Trophoblast cell (in vitro differentiated cells and primary cell): ENCODE results near the gene S100PBP.

Source experiments
- DNase-seq, 2 donors: peaks; one replicate each; pipeline ENCODE4 v3.0.0-alpha.2; 2016
- H2AFZ ChIP-seq: 2 replicates; pipeline ENCODE4 v1.6.1; 2013; ENCODE audit warnings: low read length, moderate library complexity, mild to moderate bottlenecking; ENCODE audit not compliant: insufficient read depth, poor library complexity
- H2AK5ac ChIP-seq: 2 replicates; pipeline ENCODE4 v1.6.1; 2013; ENCODE audit warnings: mild to moderate bottlenecking, low read length
- H2BK120ac ChIP-seq: 2 replicates; pipeline ENCODE4 v1.6.1; 2013; ENCODE audit warnings: low read length, mild to moderate bottlenecking, moderate library complexity; ENCODE audit not compliant: insufficient read depth, poor library complexity
- H2BK12ac ChIP-seq: 2 replicates; pipeline ENCODE4 v1.6.1; 2013; ENCODE audit warnings: mild to moderate bottlenecking, low read length, moderate library complexity
- H2BK5ac ChIP-seq: 2 replicates; pipeline ENCODE4 v1.6.1; 2013; ENCODE audit warnings: low read length, low read depth, moderate library complexity, mild to moderate bottlenecking; ENCODE audit not compliant: poor library complexity
- H3K14ac ChIP-seq: 2 replicates; pipeline ENCODE4 v1.6.1; 2013; ENCODE audit warnings: mild to moderate bottlenecking, low read length
- H3K18ac ChIP-seq: 2 replicates; pipeline ENCODE4 v1.6.1; 2013; ENCODE audit warnings: mild to moderate bottlenecking, low read length
- H3K23ac ChIP-seq: 2 replicates; pipeline ENCODE4 v1.6.1; 2013; ENCODE audit warnings: low read length
- H3K27ac ChIP-seq: 2 replicates; pipeline ENCODE4 v1.5.1; 2013; ENCODE audit warnings: low read depth, mild to moderate bottlenecking, inconsistent platforms, low read length, moderate library complexity
- H3K27me3 ChIP-seq: 2 replicates; pipeline ENCODE4 v1.6.1; 2013; ENCODE audit warnings: inconsistent platforms, mild to moderate bottlenecking, low read length, moderate library complexity; ENCODE audit not compliant: insufficient read depth
- H3K36me3 ChIP-seq, 2 experiments: 1 replicate in 1 of 2; 2 replicates in 1 of 2; pipeline ENCODE4 v1.6.1; 2013; ENCODE audit warnings: low read length in 2 of 2, mild to moderate bottlenecking in 2 of 2, moderate library complexity in 1 of 2; ENCODE audit not compliant: insufficient read depth in 2 of 2, control insufficient read depth in 1 of 2
- H3K4ac ChIP-seq: 2 replicates; pipeline ENCODE4 v1.6.1; 2013; ENCODE audit warnings: low read depth, mild to moderate bottlenecking, low read length, moderate library complexity
- H3K4me1 ChIP-seq, 2 experiments: 1 replicate in 1 of 2; 2 replicates in 1 of 2; pipeline ENCODE4 v1.6.1; 2013; ENCODE audit warnings: low read length in 2 of 2, mild to moderate bottlenecking in 2 of 2, moderate library complexity in 1 of 2; ENCODE audit not compliant: insufficient read depth in 2 of 2, control insufficient read depth in 1 of 2
- H3K4me2 ChIP-seq: 2 replicates; pipeline ENCODE4 v1.6.1; 2013; ENCODE audit warnings: inconsistent platforms, mild to moderate bottlenecking, low read length, moderate library complexity
- H3K4me3 ChIP-seq: 2 replicates; pipeline ENCODE4 v1.5.1; 2013; ENCODE audit warnings: mild to moderate bottlenecking, low read depth, low read length, inconsistent platforms
- H3K79me1 ChIP-seq: one replicate; pipeline ENCODE4 v1.6.1; 2013; ENCODE audit warnings: low read length
- H3K79me2 ChIP-seq: 2 replicates; pipeline ENCODE4 v1.6.1; 2013; ENCODE audit warnings: low read length, mild to moderate bottlenecking; ENCODE audit not compliant: control insufficient read depth, insufficient read depth, poor library complexity
- H3K9ac ChIP-seq: 2 replicates; pipeline ENCODE4 v1.6.1; 2013; ENCODE audit warnings: mild to moderate bottlenecking, low read length
- H3K9me3 ChIP-seq: 2 replicates; pipeline ENCODE4 v1.6.1; 2013; ENCODE audit warnings: low read depth, mild to moderate bottlenecking, control low read depth, inconsistent platforms, low read length; ENCODE audit not compliant: insufficient read depth
- H4K12ac ChIP-seq: 2 replicates; pipeline ENCODE4 v1.6.1; 2013; ENCODE audit warnings: low read depth, mild to moderate bottlenecking, low read length, moderate library complexity
- H4K8ac ChIP-seq: 2 replicates; pipeline ENCODE4 v1.6.1; 2013; ENCODE audit warnings: low read depth, mild to moderate bottlenecking, low read length, moderate library complexity
- H4K91ac ChIP-seq: one replicate; pipeline ENCODE4 v1.6.1; 2013; ENCODE audit warnings: low read depth, mild to moderate bottlenecking, low read length, moderate library complexity
- WGBS: extraction: QIAGEN DNeasy Blood & Tissue Kit; methylation state at CpG from one replicate; pipeline ENCODE4 v1.1.7; 2013; ENCODE audit warnings: missing lambda C conversion rate; ENCODE audit not compliant: insufficient read length, insufficient coverage; ENCODE audit errors: extremely low coverage; 5-methylcytosine and 5-hydroxymethylcytosine counted together

Gene S100PBP

GRCh38 chr1:32898056-32898455 lies 80.6 kb downstream of the S100PBP start:
- H3K4me1 ChIP-seq = peaks cover 36 to 54% of the 10 kb centered on the region in 2 experiments
- peaks cover 27 to 28% of the 10 kb centered on the region in 2 experiments for H3K36me3 ChIP-seq
- H4K91ac ChIP-seq = no peak overlapping the region
- H2BK120ac ChIP-seq = no peak overlapping the region
- no peak overlapping the region for H3K4me2 ChIP-seq
- H2BK12ac ChIP-seq = no peak overlapping the region
- peaks cover 15% of the 10 kb centered on the region for H3K79me2 ChIP-seq
- H2AFZ ChIP-seq = no peak overlapping the region
- H3K14ac ChIP-seq = no peak overlapping the region
- H3K27ac ChIP-seq = no peak overlapping the region
- H3K23ac ChIP-seq = no peak overlapping the region
- no peaks in the 10 kb centered on the region for H3K27me3 ChIP-seq
- no peak overlapping the region for H2BK5ac ChIP-seq
- no peak for DNase-seq
- no peak overlapping the region for H3K4ac ChIP-seq
- no CpG with 5 or more reads among the region's 9 CpGs for WGBS
- H4K12ac ChIP-seq = no peak overlapping the region
- H3K18ac ChIP-seq = no peak overlapping the region
- H3K9me3 ChIP-seq = peaks cover 3% of the 10 kb centered on the region
- no peak overlapping the region for H3K4me3 ChIP-seq
- H2AK5ac ChIP-seq = no peak overlapping the region
- H3K79me1 ChIP-seq = peaks cover 28% of the 10 kb centered on the region
- no peak overlapping the region for H3K9ac ChIP-seq
- H4K8ac ChIP-seq = no peak overlapping the region

GRCh38 chr1:32898958-32899357 lies 81.5 kb downstream of the S100PBP start:
- Histone ChIP-seq H3K4me3 (no peak overlapping the region), H4K8ac (no peak overlapping the region), H3K4ac (no peak overlapping the region), H3K14ac (no peak overlapping the region), H3K4me1 (peaks cover 36 to 50% of the 10 kb centered on the region in 2 experiments), H4K91ac (no peak overlapping the region), H2AK5ac (no peak overlapping the region), H3K4me2 (no peak overlapping the region), H3K36me3 (peaks cover 27 to 28% of the 10 kb centered on the region in 2 experiments), H3K9me3 (peaks cover 3% of the 10 kb centered on the region), H4K12ac (no peak overlapping the region), H2BK5ac (no peak overlapping the region), H3K9ac (no peak overlapping the region), H3K79me2 (peaks cover 15% of the 10 kb centered on the region), H3K27ac (no peak overlapping the region), H2BK120ac (no peak overlapping the region), H2BK12ac (no peak overlapping the region), H3K23ac (no peak overlapping the region), H3K79me1 (peaks cover 21% of the 10 kb centered on the region), H2AFZ (no peak overlapping the region), H3K27me3 (no peaks in the 10 kb centered on the region), H3K18ac (no peak overlapping the region)
- WGBS = no CpG with 5 or more reads among the region's 3 CpGs
- no peak for DNase-seq

GRCh38 chr1:32899586-32900296 lies 82.3 kb downstream of the S100PBP start:
- Histone ChIP-seq H3K27me3 (no peaks in the 10 kb centered on the region), H2AK5ac (no peak overlapping the region), H3K4me2 (peak overlapping the region; percentile 21), H3K9me3 (peaks cover 3% of the 10 kb centered on the region), H3K4me1 (peaks cover 36 to 48% of the 10 kb centered on the region in 2 experiments), H3K9ac (no peak overlapping the region), H3K36me3 (peaks cover 23 to 26% of the 10 kb centered on the region in 2 experiments), H2BK12ac (no peak overlapping the region), H3K14ac (peak overlapping the region; percentile 0), H3K4ac (peak overlapping the region; percentile 5), H3K27ac (no peak overlapping the region), H2AFZ (no peak overlapping the region), H3K23ac (no peak overlapping the region), H3K79me1 (peaks cover 19% of the 10 kb centered on the region), H2BK5ac (no peak overlapping the region), H3K18ac (peak overlapping the region; percentile 60), H4K91ac (peak overlapping the region; percentile 3), H2BK120ac (no peak overlapping the region), H3K4me3 (no peak overlapping the region), H4K12ac (no peak overlapping the region), H4K8ac (no peak overlapping the region), H3K79me2 (peaks cover 15% of the 10 kb centered on the region)
- no CpG with 5 or more reads among the region's 7 CpGs for WGBS
- DNase-seq = no peak

- peak overlapping the region; percentile 93 for H4K12ac ChIP-seq
- H4K91ac ChIP-seq = peak overlapping the region; percentile 98
- peak overlapping the region; percentile 51 for H3K9ac ChIP-seq
- H3K36me3 ChIP-seq = peaks cover 16 to 19% of the 10 kb centered on the region in 2 experiments
- peaks cover 36 to 48% of the 10 kb centered on the region in 2 experiments for H3K4me1 ChIP-seq
- H4K8ac ChIP-seq = peak overlapping the region; percentile 96
- H3K18ac ChIP-seq = peak overlapping the region; percentile 56
- H3K27me3 ChIP-seq = no peaks in the 10 kb centered on the region
- H3K9me3 ChIP-seq = peaks cover 3% of the 10 kb centered on the region
- peaks cover 15% of the 10 kb centered on the region for H3K79me2 ChIP-seq
- H3K14ac ChIP-seq = peak overlapping the region; percentile 99
- H3K23ac ChIP-seq = no peak overlapping the region
- H2AFZ ChIP-seq = peak overlapping the region; percentile 86
- peak overlapping the region; percentile 76 for H3K4me3 ChIP-seq
- peak overlapping the region; percentile 88 for H2AK5ac ChIP-seq
- peak overlapping the region; percentile 98 for H3K4ac ChIP-seq
- H3K4me2 ChIP-seq = peak overlapping the region; percentile 76
- peak overlapping the region; percentile 92 for H2BK5ac ChIP-seq
- H3K79me1 ChIP-seq = peaks cover 19% of the 10 kb centered on the region
- peak overlapping the region; percentile 30 for H2BK12ac ChIP-seq
- WGBS = no CpG with 5 or more reads among the region's 22 CpGs
- DNase-seq = peak in 1 of 2 donors; percentile 40
- peak overlapping the region; percentile 93 for H2BK120ac ChIP-seq
- peak overlapping the region; percentile 27 for H3K27ac ChIP-seq
Measured at GRCh38 chr1:32900371-32900955, 83.0 kb downstream of the S100PBP start.
